Muscle of arm (tissue), 12 donors: ENCODE measurements around the gene PROCR. TPM values are rescaled to one million over a fixed set of nuclear protein-coding genes. Genes with fewer than 3 reads are reported as not detected.
"Not testable (repeated sequence)": the region's sequence is repeated elsewhere in the genome, so short reads cannot be mapped to it uniquely, and the experiment has no call there.

Source experiments
- DNase-seq: peaks from one replicate; pipeline ENCODE4 v3.0.0-alpha.2; 2013
- polyA plus RNA-seq, 12 donors: library from polyadenylated mRNA; unstranded; fragments of 120-200 nt; gene quantifications; one replicate each; pipeline ENCODE4 v1.2.1, GENCODE V29; 2013; ENCODE audit not compliant: insufficient read length in 12 of 12

Gene PROCR
- polyA plus RNA-seq, 12 donors: 30.2 to 55.4 (median 40.6) TPM; not detected in 1

DNA sequence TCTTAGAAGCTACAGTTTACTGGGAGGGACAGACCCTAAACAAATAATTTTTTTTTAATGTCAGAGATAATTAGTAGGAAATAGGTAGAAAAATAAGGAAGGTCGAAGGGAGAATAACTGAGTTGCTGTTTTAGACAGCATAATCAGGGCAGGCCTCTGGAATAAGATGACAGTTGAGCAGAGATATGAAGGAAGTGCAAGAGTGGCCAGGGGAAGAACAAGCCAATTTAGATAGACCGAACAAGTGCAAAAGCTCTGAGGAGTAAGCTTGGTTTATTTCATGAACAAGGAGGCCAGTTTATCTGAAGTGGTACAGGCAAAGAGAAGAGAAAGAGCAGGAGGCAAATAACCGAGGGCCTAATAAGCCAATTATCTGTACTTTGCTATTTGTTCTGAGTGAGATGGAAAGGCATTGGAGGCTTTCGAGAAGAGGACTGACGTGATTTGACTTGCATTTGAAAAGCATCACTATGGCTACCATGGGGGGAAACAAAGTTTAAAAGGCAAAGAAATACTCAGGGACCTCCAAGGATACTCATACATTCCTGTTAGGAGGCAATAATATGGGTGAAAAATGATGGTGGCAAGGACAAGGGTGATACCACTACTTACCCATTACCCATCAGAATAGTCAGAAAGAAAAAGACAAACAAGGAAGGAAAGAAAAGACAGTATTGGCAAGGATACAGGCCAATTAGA, 19.7 kb downstream of the PROCR start:
- no peak for DNase-seq

DNA sequence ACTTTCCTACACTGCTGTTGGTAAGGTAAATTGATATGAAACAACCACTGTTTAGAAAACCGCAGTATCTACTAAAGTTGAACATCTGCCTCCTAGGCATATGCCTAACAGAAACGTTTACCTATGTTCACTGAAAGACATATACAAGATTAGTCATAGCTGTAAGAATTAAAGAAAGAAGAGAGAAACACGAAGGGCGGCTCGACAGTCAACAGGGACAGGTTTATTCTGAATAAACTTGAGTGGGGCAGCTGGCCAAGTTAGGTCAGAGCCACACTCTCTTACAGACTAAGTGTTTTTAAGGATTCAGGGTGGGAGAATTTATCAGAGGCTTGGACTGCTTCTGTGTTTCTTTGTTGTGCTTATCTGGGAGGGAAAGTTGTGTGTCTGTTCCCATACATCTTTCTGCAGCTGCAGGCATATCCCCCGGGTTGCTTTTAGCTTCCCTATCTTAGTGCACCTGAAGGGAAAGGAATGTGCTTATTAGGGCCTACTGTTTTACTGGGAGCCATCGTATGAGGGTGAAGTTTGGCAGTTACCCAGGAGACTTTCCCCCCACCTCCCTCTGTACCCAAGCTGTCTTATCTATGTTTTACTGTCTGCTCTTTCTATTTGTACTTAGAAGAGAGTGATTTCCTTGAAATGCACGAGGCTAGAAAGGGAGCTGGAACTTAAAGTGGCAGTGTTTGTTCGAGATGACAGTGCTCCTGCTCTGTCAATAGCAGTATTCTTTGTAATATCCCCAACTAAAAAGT, 20.4 kb downstream of the PROCR start:
- DNase-seq: no peak

DNA sequence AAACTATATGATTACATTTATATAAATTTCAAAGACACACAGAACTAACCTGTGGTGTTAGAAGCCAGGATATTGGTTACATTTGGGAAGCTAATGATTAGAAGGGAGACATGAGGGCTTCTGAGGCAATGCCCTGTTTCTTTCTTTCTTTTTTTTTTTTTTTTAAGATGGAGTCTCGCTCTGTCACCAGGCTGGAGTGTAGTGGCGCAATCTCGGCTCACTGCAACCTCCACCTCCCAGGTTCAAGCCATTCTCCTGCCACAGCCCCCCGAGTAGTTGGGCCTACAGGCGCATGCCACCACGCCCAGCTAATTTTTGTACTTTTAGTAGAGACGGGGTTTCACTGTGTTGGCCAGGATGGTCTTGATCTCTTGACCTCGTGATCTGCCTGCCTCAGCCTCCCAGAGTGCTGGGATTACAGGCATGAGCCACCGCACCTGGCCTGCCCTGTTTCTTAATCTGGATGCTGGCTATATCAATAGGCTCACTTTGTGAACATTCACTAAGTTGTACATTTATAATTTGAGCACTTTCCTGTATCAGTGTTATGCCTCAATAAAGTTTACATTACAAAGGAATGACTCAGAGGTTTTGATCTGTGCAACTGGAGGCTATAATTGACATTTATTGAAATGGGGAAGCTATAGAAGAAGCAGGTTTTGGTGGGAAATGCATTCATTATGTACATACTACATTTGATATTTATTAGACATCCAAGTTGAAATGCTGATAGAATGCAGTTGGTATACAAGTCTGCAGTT, 21.3 kb downstream of the PROCR start:
- not testable (repeated sequence) for DNase-seq

DNA sequence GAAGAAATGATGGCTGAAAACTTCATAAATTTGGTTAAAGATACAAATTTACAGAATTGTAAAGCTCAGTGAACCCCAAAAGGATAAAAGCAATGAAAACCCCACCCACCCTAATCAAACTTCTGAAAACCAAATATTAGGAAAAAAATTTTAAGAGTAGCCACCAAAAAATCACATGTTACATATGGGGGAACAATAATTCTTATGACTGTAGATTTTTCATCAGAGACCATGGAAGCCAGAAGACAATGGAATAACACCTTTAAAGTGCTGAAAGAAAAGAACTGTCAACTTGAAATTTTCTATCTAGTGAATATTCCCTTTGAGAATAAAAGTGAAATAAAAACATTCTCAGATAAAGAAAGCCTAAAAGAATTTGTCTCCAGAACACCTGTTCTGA, 24.4 kb downstream of the PROCR start:
- DNase-seq: no peak

DNA sequence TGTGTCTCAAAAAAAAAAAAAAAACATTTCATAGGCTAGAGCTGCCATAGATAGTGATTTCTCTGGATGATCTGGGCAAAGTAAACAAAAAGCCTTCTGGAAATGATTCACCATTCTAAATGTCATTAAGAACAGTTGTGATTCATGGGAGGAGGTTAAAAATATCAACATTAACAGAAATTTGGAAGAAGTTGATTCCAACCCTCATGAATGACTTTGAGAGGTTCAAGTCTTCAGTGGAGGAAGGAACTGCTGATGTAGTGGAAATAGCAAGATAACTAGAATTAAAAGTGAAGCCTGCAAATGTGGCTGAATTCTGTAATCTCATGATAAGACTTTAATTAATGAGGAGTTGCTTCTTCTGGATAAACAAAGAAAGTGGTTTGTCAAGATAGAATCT, 27.9 kb downstream of the PROCR start:
- no peak for DNase-seq

DNA sequence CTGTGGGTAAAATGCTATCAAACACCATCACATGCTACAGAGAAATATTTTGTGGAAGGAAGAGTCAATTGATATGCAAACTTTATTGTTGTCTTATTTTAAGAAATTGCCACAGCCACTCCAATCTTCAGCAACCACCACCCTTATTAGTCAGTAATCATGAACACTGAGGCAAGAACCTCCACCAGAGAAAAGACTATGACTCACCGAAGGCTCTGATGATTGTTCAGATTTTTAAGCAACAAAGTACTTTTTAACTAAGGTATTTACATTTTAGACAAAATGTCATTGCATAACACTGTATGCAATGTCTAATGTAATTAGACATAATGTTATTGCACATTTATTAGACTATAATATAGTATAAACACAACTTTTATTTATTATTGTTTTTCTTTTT, 28.4 kb downstream of the PROCR start:
- DNase-seq: no peak

DNA sequence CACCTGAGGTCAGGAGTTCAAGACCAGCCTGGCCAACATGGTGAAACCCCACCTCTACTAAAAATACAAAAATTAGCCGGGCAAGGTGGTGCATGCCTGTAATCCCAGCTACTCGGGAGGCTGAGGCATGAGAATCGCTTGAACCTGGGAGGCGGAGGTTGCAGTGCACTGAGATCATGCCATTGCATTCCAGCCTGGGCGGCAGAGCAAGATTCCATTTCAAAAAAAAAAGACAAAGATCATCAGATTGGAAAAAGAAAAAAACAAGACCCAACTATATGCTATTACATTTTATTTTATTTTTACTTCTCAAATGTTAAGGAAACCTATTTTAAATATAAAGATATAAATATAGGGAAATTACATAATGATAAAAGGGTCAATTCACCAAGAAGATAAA, 29.6 kb downstream of the PROCR start:
- DNase-seq: not testable (repeated sequence)

DNA sequence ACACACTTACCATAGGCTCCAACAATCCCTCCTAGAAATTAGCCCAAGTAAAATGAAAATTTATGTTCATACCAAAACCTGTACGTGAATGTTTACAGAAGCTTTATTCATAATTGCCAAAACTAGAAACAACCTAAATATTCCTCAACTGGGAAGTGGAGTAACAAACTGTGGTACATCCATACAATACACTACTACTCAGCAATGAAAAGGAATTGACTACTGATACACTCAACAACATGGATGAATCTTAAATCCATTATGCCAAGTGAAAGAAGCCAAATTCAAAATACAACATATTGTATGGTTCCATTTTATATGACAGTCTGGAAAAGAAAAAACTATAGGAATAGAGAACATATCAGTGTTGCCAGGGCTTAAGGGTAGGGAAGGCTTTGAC, 34.9 kb downstream of the PROCR start:
- no peak for DNase-seq

DNA sequence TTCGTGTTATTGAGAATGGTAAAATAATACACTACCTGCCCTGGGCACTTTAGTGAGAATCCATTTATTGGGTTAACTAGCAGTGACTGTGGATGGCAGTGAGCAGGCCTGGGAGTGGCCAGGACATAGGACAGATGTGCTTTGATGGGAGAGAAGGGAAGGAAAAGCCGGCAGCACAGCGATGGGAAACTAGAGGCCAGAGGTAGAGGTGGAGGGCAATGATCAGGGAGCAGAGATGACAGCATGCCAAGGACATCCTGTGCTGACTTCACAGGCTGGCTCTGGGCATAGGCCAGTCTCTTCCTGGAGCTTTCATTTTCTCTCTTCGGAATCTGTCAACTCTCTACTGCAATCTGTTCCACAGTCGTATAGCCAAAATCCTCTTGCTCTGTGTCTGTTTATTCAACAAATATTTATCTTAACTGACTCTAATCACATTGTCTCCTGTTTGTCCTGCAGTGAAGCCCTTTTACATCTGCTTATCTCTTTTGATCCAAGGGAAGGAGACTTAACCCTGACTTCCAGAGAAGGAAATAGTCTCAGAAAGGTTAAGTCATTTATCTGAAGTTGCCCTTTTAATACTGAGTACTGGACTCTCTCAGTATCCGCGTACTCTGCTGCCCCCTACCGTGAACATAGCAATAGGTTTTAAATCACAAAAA, 36.2 kb downstream of the PROCR start:
- peak; percentile 84 for DNase-seq

DNA sequence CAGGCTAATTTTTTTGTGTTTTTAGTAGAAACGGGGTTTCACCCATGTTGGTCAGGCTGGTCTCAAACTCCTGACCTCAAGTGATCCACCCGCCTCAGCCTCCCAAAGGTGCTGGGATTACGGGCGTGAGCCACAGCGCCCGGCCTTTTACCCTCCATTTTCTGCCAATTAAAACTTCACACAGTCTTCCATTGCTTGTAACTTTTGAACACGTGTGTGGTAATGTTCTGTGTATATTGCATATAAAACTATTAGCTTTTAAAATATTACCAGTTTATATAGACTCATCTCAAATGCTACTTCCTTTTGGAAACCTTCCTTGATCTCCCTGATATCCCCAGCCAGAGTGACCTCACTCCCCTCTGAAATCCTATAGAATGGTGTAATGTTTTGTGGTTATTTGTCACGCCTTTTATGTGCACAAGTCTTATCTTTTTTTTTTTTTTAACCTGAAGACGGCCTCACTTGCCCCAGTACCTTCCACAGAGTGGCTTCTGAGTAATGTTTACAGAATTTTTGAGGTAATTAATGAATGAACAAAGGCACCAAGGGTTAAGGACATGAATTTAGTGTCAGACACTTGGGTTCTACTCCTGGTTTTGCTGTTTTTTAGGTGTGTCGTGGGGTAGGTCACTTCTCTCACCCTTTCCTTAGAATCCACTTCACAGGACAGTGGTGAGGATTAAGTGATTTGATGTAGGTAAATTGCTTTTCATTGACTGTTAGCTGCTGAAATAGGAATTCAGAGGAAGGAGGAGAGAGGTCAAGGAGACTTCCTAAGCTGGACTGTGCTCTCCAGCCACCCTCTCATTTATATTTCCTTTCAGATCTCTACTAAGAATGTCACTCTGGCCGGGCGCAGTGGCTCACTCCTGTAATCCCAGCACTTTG, 43.4 kb downstream of the PROCR start:
- no peak for DNase-seq

DNA sequence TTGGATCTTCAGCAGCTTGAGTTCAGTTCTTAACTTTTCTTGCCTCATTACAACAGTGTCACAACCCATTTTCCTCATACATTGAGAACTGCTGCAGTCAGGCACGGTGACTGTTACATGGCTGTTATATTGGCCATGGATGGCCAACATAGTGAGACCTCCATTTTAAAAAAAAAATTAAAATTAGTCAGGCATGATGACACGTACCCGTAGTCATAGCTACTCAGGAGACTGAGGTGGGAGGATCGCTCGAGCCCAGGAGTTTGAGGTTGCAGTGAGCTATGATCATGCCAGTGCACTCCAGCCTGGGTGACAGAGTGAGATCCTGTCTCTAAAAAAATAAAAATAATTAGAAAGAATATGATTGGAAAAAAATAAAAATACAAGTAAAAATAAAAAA, 44.7 kb downstream of the PROCR start:
- no peak for DNase-seq

DNA sequence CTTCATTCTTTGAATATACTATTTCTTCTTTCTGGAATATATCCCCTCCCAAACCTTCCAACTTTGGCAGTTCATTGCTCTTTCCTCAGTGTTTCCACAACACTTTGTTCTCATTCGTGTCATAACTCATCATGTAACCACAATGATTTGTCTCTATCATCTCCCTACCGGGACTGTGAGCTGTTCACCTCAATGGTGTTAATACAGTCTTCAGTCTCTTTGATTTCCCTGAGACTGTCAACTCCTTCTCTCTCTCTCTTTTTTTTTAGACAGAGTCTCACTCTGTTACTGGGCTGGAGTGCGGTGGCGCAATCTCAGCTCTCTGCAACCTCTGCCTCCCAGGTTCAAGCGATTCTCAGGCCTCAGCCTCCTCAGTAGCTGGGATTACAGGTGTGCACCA, 52.1 kb downstream of the PROCR start:
- no peak for DNase-seq

DNA sequence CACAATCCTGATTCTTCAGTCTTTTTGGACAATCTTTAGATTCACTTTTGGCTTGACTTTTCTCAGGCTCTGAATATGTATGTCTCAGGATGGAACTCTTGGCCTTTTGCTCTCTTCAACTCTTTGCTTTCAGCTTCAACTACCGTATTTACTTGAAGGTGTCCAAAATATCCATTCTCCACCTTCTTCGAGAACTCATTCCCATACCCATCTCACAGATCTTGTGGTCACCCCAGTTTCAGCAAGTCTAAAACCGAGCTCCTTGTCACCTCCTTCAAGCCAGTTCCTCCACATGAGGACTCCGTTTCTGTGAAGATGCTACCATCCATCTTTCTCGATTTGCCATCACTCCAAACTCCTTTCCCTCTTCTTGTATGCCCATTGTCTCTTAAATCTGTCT, 52.7 kb downstream of the PROCR start:
- no peak for DNase-seq

DNA sequence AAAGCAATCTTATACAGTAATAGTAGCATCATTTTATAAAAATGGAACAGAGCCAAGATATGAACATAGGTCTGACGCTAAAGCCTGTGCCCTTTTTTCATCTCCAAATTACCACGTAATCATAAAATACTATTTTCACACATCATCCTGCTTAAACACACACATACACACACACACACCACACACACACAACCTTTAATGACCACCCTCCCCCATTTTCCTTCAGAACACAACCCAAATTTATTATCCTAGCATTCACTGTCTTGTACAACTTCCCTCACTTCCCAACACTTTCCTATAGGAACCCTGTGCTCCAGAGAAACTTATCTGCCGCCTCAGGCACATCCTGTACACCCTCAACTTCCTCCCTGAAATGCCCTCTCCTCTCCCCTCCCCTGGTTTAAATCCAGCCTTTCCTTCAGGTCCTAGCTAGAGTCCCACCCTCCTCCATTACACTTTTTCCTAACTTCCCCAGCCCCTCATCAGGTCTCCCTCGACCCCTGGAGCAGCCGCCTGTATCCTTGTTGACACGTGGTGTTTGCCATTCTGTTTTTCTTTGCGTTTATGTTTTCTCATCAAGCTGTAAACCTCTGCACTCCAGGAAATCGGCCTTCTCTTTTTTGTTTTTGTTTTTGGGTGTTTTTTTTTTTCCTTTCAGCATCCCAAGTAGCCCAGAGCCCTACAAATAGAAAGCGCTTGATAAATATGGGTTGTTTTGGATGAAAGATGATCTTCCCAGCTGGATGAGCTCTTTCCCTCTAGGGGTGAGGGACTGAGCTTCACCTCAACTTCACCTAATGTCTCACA, 53.6 kb downstream of the PROCR start:
- no peak for DNase-seq

DNA sequence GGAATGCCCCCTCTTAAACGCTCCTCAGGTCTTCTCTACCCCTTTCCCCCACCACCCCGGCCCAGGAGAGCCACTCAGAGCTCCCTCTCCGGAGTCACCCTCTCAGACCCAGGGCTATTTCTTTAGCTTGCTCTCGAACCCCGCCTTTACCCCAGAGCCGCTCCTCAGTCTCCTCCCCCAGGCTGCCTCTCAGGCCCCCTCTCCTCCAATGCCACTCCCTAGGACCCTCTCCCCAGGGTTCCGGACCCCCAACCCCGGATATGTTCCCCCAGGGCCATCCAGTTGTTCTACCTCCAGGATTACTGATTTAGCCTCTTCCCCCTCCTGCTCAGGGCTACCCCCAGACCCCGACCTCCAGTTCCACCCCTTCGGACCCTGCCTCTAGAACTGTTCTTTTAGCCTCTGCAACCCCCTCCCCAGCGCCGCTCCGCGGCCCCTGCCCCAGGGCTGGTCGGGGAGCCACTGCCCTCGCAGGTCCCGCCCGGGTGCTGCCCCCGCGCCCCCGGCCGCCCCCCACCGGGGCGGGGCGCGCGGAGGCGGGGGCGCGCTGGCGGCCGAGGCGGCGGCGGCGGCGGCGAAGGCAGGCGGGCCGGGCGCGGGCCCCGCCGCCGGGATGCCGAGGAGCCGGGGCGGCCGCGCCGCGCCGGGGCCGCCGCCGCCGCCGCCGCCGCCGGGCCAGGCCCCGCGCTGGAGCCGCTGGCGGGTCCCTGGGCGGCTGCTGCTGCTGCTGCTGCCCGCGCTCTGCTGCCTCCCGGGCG, 54.4 kb downstream of the PROCR start, which contains the start of gene MMP24:
TSS of gene MMP24 (plus strand) at position 565 of the 758 bp plus-strand sequence. CDS start at position 614, 49 bp downstream.
- DNase-seq: no peak
